ENCODE results near the gene PAPOLG.

Gene PAPOLG

GRCh38 chr2:60820416-60821132 is 64.5 kb downstream of the PAPOLG start:
- no peak for DNase-seq
- no peak overlapping the region for H3K4me3 ChIP-seq
- H3K27ac ChIP-seq, result no peak overlapping the region
- no peaks in the 10 kb centered on the region for H3K4me1 ChIP-seq
- no peaks in the 10 kb centered on the region for H3K27me3 ChIP-seq
- no peaks in the 10 kb centered on the region for H3K9me3 ChIP-seq
- TF ChIP-seq CTCF (IDR thresholded peaks at IDR 0.05), result no peak
- H3K36me3 ChIP-seq, result no peaks in the 10 kb centered on the region
- intact Hi-C loops (cut with DNase I; ENCODE audit: low total_unique reads), result no loop called here

DNA sequence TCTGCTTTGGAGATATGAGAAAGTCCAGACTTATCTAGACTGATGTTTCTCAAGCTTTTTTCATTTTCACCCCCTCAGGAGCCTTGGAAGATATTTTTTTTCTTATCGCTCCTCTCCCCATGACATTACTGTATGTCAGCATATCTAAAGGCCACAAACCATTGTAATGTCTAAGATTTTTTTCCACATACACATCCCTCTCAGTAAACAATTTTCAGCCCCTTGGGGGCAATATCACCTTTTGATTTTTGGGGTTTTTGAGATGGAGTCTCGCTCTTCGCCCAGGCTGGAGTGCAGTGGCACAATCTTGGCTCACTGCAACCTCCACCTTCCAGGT is 65.0 kb downstream of the PAPOLG start:
- no peak overlapping the region for H3K4me3 ChIP-seq
- no peak for DNase-seq
- intact Hi-C loops (cut with DNase I; ENCODE audit: low total_unique reads), result no loop called here
- no peaks in the 10 kb centered on the region for H3K9me3 ChIP-seq
- H3K36me3 ChIP-seq, result no peaks in the 10 kb centered on the region
- no peak overlapping the region for H3K27ac ChIP-seq
- TF ChIP-seq CTCF (IDR thresholded peaks at IDR 0.05), result no peak
- no peaks in the 10 kb centered on the region for H3K27me3 ChIP-seq
- no peaks in the 10 kb centered on the region for H3K4me1 ChIP-seq

- Histone ChIP-seq H3K9me3 (no peaks in the 10 kb centered on the region), H3K27ac (no peak overlapping the region), H3K4me1 (no peaks in the 10 kb centered on the region), H3K4me3 (no peak overlapping the region), H3K36me3 (no peaks in the 10 kb centered on the region), H3K27me3 (no peaks in the 10 kb centered on the region)
- no peak for TF ChIP-seq CTCF (IDR thresholded peaks at IDR 0.05)
- no peak for DNase-seq
- intact Hi-C loops (cut with DNase I; ENCODE audit: low total_unique reads), result no loop called here
Measured at GRCh38 chr2:60821587-60822302, 65.7 kb downstream of the PAPOLG start.

GRCh38 chr2:60822987-60823386 is 66.9 kb downstream of the PAPOLG start:
- no peaks in the 10 kb centered on the region for H3K27me3 ChIP-seq
- no peaks in the 10 kb centered on the region for H3K9me3 ChIP-seq
- no peak for DNase-seq
- H3K36me3 ChIP-seq, result no peaks in the 10 kb centered on the region
- intact Hi-C loops (cut with DNase I; ENCODE audit: low total_unique reads), result no loop called here
- H3K4me3 ChIP-seq, result no peak overlapping the region
- no peaks in the 10 kb centered on the region for H3K4me1 ChIP-seq
- no peak for TF ChIP-seq CTCF (IDR thresholded peaks at IDR 0.05)
- no peak overlapping the region for H3K27ac ChIP-seq

DNA sequence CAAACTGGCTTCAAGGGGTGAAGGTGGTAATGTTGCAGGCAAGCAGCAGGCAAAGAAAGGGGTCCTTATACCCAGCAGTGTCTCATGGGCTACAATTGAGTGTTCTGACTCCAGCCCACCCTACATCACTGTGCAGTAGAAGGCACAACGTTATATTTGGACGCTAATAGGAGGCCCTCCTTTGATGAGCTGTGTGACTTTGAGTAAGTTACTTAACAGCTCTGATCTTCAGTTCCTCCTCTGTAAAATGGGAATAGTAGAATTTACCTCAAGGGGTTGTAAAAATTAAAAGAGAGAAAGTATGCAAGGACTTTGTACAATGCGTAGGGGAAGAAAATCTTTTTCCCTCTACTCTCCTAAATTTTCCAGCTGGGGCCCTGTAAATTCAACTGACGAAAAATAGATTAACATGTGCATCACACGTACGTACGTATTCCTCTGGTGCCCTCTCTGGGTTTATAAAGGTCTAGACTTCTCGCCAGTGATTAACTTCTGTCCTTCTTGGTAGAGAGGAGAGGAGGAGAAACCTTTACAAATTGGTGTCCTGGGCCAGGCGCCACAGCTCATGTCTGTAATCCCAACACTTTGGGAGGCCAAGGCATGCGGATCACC is 67.7 kb downstream of the PAPOLG start:
- no peaks in the 10 kb centered on the region for H3K9me3 ChIP-seq
- intact Hi-C loops (cut with DNase I; ENCODE audit: low total_unique reads), result no loop called here

More for the DNA sequence above, 67.7 kb downstream of the PAPOLG start:
- Histone ChIP-seq H3K27me3 (no peaks in the 10 kb centered on the region), H3K36me3 (no peaks in the 10 kb centered on the region), H3K4me1 (no peaks in the 10 kb centered on the region), H3K4me3 (no peak overlapping the region), H3K27ac (no peak overlapping the region)
- DNase-seq, result no peak
- no peak for TF ChIP-seq CTCF (IDR thresholded peaks at IDR 0.05)
